ENCODE data around the gene FGA. TPM values are rescaled to one million over a fixed set of nuclear protein-coding genes. Genes with fewer than 3 reads are reported as not detected.

FGA gene
- total RNA-seq, 4 donors from 2014 or later = not detected

DNA sequence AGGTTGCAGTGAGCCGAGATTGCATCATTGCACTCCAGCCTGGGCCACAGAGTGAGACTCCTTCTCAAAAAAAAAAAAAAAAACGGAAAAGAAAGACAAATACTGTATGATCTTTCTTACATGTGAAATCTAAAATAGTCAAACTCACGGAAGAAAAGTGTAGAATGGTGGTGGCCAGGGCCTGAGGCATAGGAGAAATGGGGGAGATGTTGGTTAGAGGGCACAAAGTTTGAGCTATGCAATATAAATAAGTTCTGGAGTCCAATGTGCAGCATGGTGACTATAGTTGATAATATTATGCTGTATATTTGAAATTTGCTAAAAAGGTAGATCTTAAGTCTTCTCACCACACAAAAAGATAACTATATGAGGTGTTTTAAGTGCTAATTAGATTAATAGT is 1.3 kb upstream of the FGA start:
- no peak for DNase-seq
- H3K27ac ChIP-seq = no peak overlapping the region
- H3K4me1 ChIP-seq = no peaks in the 10 kb centered on the region
- 84 to 89% methylated on average over 3 of the region's 3 CpGs for whole genome bisulfite sequencing, 2 donors
- H3K4me3 ChIP-seq (replicated peaks in 1 of 3) = no peak overlapping the region
- no peaks in the 10 kb centered on the region for H3K36me3 ChIP-seq
- H3K9me3 ChIP-seq = no peaks in the 10 kb centered on the region
- TF ChIP-seq POLR2A (IDR thresholded peaks at IDR 0.05) (no peak), CTCF (IDR thresholded peaks at IDR 0.05) (no peak)
- intact Hi-C loops (cut with DNase I) = no loop called here
- no peaks in the 10 kb centered on the region for H3K27me3 ChIP-seq

GRCh38 chr4:154589296-154590197 is 995 bp downstream of the FGA start:
- H3K27ac ChIP-seq = no peak overlapping the region
- H3K27me3 ChIP-seq = no peaks in the 10 kb centered on the region
- 76 to 77% methylated on average over 7 of the region's 7 CpGs for WGBS, 2 donors
- no peak overlapping the region for H3K4me3 ChIP-seq (replicated peaks in 1 of 3)
- intact Hi-C loops (cut with DNase I) = no loop called here
- no peak for DNase-seq
- no peaks in the 10 kb centered on the region for H3K9me3 ChIP-seq
- no peaks in the 10 kb centered on the region for H3K36me3 ChIP-seq
- no peak for TF ChIP-seq POLR2A (IDR thresholded peaks at IDR 0.05)
- no peak for TF ChIP-seq CTCF (IDR thresholded peaks at IDR 0.05)
- H3K4me1 ChIP-seq = no peaks in the 10 kb centered on the region

DNA sequence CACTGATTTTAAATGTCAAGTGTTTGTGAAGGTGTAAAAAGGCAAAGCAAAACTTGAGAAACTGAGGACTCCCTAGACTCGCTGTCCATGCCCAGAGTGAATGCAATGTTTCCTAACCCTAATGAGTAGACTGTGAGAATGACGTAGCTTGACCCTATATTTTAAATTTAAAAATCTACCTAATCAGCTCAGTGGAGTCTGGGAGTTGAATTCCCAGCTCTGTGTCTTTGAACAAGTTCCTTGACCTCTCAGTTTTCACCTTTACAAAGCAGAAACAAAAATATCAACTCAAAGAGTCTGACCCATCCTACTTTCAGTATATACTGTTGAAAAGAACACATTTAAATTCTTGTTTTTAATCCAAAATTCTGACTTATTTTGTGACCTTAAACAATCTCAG is 2.3 kb downstream of the FGA start:
- Histone ChIP-seq H3K9me3 (no peaks in the 10 kb centered on the region), H3K27me3 (no peaks in the 10 kb centered on the region), H3K4me3 (replicated peaks in 1 of 3) (no peak overlapping the region), H3K4me1 (no peaks in the 10 kb centered on the region), H3K36me3 (no peaks in the 10 kb centered on the region), H3K27ac (no peak overlapping the region)
- WGBS, 2 donors = 82 to 89% methylated on average over 2 of the region's 2 CpGs
- intact Hi-C loops (cut with DNase I) = no loop called here
- TF ChIP-seq POLR2A (IDR thresholded peaks at IDR 0.05) (no peak), CTCF (IDR thresholded peaks at IDR 0.05) (no peak)
- DNase-seq = no peak

GRCh38 chr4:154586296-154587033 is 4.1 kb downstream of the FGA start:
- H3K27ac ChIP-seq = no peak overlapping the region
- no peaks in the 10 kb centered on the region for H3K36me3 ChIP-seq
- intact Hi-C loops (cut with DNase I) = no loop called here
- DNase-seq = no peak
- H3K9me3 ChIP-seq = no peaks in the 10 kb centered on the region
- no peaks in the 10 kb centered on the region for H3K4me1 ChIP-seq
- TF ChIP-seq POLR2A (IDR thresholded peaks at IDR 0.05) (no peak), CTCF (IDR thresholded peaks at IDR 0.05) (no peak)
- no peak overlapping the region for H3K4me3 ChIP-seq (replicated peaks in 1 of 3)
- WGBS, 2 donors = 90% methylated on average over 12 to 13 of the region's 13 CpGs
- no peaks in the 10 kb centered on the region for H3K27me3 ChIP-seq

Measured in thyroid gland (tissue), 4 donors.